Prostate gland (tissue), 2 donors: ENCODE results near the gene RPTOR.

Source experiments
- POLR2A ChIP-seq: fragments of 450-650 bp; IDR thresholded peaks from one replicate; pipeline ENCODE4 v1.6.1; 2016; ENCODE audit warnings: antibody characterized with exemption, mild to moderate bottlenecking
- POLR2AphosphoS5 ChIP-seq: sonication (generic); formaldehyde crosslinking; IDR thresholded peaks from one replicate; pipeline ENCODE4 v1.6.1; 2017; ENCODE audit warnings: antibody characterized with exemption
- TF ChIP-seq, protein P1 (sequence below), 4 experiments: fragments of 200-600 bp in 2 of 4; fragments of 450-650 bp in 2 of 4; sonication (generic) in 2 of 4; IDR thresholded peaks; 1 replicate in 3 of 4; 2 replicates in 1 of 4; pipeline ENCODE4 v1.5.1; 2016 to 2019; ENCODE audit warnings: antibody characterized with exemption in 4 of 4, mild to moderate bottlenecking in 2 of 4, moderate library complexity in 2 of 4

GRCh38 chr17:80826346-80826954 is 281.8 kb downstream of the RPTOR start:
- TF ChIP-seq, protein P1, sequence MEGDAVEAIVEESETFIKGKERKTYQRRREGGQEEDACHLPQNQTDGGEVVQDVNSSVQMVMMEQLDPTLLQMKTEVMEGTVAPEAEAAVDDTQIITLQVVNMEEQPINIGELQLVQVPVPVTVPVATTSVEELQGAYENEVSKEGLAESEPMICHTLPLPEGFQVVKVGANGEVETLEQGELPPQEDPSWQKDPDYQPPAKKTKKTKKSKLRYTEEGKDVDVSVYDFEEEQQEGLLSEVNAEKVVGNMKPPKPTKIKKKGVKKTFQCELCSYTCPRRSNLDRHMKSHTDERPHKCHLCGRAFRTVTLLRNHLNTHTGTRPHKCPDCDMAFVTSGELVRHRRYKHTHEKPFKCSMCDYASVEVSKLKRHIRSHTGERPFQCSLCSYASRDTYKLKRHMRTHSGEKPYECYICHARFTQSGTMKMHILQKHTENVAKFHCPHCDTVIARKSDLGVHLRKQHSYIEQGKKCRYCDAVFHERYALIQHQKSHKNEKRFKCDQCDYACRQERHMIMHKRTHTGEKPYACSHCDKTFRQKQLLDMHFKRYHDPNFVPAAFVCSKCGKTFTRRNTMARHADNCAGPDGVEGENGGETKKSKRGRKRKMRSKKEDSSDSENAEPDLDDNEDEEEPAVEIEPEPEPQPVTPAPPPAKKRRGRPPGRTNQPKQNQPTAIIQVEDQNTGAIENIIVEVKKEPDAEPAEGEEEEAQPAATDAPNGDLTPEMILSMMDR (IDR thresholded peaks at IDR 0.05) = no peak
- TF ChIP-seq POLR2A (no peak), POLR2AphosphoS5 (no peak)
